ENCODE results near the gene B3GNT4. TPM values are rescaled to one million over a fixed set of nuclear protein-coding genes. Genes with fewer than 3 reads are reported as not detected.

Gene B3GNT4
- total and polyA plus RNA-seq, 2 of the 8 experiments (the other 6 are each of a cell fraction or from before 2014, with no cell fraction given): 1.1 to 1.4 TPM

- Histone ChIP-seq H3K79me1 (ENCODE audit: low read depth, low read length) (no peaks in the 10 kb centered on the region), H3K27me3 (replicated peaks in 1 of 4; ENCODE audit: control insufficient read depth in 3 of 4, extremely low read depth in 1 of 4, insufficient read depth in 3 of 4, low read length in 3 of 4) (no peaks in the 10 kb centered on the region), H3K27ac (ENCODE audit: low read depth, low read length) (no peak overlapping the region), H2BK5ac (ENCODE audit: low read depth, low read length) (no peak overlapping the region), H3K9me3 (ENCODE audit: insufficient read depth in 2 of 2, low read depth in 1 of 2, low read length in 1 of 2) (no peaks in the 10 kb centered on the region), H2AFZ (ENCODE audit: low read length) (no peak overlapping the region), H3K23ac (ENCODE audit: insufficient read length) (no peak overlapping the region), H2BK20ac (ENCODE audit: low read length) (no peak overlapping the region), H2BK12ac (ENCODE audit: low read depth, low read length) (no peak overlapping the region), H4K20me1 (replicated peaks in 1 of 2; ENCODE audit: control insufficient read depth in 1 of 2, insufficient read depth in 2 of 2, low read length in 2 of 2) (no peaks in the 10 kb centered on the region), H3K4me2 (ENCODE audit: insufficient read depth in 1 of 2, low read depth in 2 of 2, low read length in 2 of 2) (no peak overlapping the region), H2BK15ac (ENCODE audit: low read length) (no peak overlapping the region), H3K4me3 (ENCODE audit: extremely low read depth in 1 of 4, insufficient read depth in 2 of 4, low read depth in 3 of 4, low read length in 4 of 4) (no peak overlapping the region), H3K79me2 (ENCODE audit: control insufficient read depth in 1 of 2, insufficient read depth in 2 of 2, low read length in 2 of 2) (no peaks in the 10 kb centered on the region), H3K4me1 (replicated peaks in 1 of 4; ENCODE audit: control insufficient read depth in 3 of 4, insufficient read depth in 4 of 4, low read length in 3 of 4) (no peaks in the 10 kb centered on the region), H3K56ac (replicated peaks; ENCODE audit: insufficient read length, low read depth, low read length) (no peak overlapping the region), H4K8ac (ENCODE audit: extremely low read depth, insufficient read depth, low read length) (no peak overlapping the region), H4K91ac (replicated peaks; ENCODE audit: insufficient read length, low read length) (no peak overlapping the region), H4K5ac (ENCODE audit: insufficient read length, low read depth, low read length) (no peak overlapping the region), H3K4ac (replicated peaks; ENCODE audit: insufficient read length, low read depth, low read length) (no peak overlapping the region), H3K14ac (ENCODE audit: insufficient read length) (no peak overlapping the region), H2AK5ac (ENCODE audit: low read depth, low read length) (no peak overlapping the region), H3K9ac (replicated peaks in 1 of 4; ENCODE audit: extremely low read depth in 1 of 4, low read depth in 3 of 4, low read length in 3 of 4) (no peak overlapping the region), H3K36me3 (ENCODE audit: control insufficient read depth in 2 of 4, insufficient read depth in 4 of 4, low read length in 3 of 4) (peaks cover 0 to 12% (median 3%) of the 10 kb centered on the region in 4 experiments; a peak in 5 of 8 replicates), H3K23me2 (ENCODE audit: low read depth, low read length) (no peaks in the 10 kb centered on the region), H2BK120ac (replicated peaks; ENCODE audit: low read depth, low read length) (no peak overlapping the region), H3K18ac (ENCODE audit: extremely low read depth, low read length) (no peak overlapping the region)
- no peak for DNase-seq (ENCODE audit: low read depth in 1 of 2, low spot score in 2 of 2)
- CTCF ChIA-PET (ENCODE audit: partially characterized antibody): interaction anchor here (0.8 to 1.2 kb wide), 2 partner anchors 9 to 12 kb away, joined by 3 to 4 read pairs; no protein-coding TSS in a partner anchor
- POLR2A ChIA-PET (ENCODE audit: partially characterized antibody): interaction anchor here (0.7 to 2.0 kb wide), 3 partner anchors 12 to 17 kb away, joined by 3 to 5 read pairs (median 4); no protein-coding TSS in a partner anchor
- WGBS, 2 experiments (ENCODE audit: extremely low coverage in 1 of 2, insufficient coverage in 1 of 2, insufficient read length in 1 of 2, insufficient replicate concordance in 2 of 2, low coverage in 1 of 2, low lambda C conversion rate in 2 of 2, missing lambda C conversion rate in 1 of 2): 93% methylated on average over 11 of the region's 11 CpGs; no CpG with 5 or more reads in 1 of the 2 experiments
- no peak for FAIRE-seq
- TF ChIP-seq HDAC6 (IDR thresholded peaks at IDR 0.05; ENCODE audit: low read depth, low read length) (no peak), POLR2A (IDR thresholded peaks at IDR 0.05; ENCODE audit: control extremely low read depth in 1 of 2, low read depth in 2 of 2, low read length in 2 of 2) (no peak), TAF1 (IDR thresholded peaks at IDR 0.05; ENCODE audit: low read depth, low read length) (no peak), ATF2 (IDR thresholded peaks at IDR 0.05; ENCODE audit: low read length) (no peak)
These were observed 41.3 kb downstream of the B3GNT4 start for GRCh38 chr12:122244565-122245371.

Data from H1 (cell line).